Neural cell (in vitro differentiated cells): ENCODE results near the gene HPS6. TPM values are rescaled to one million over a fixed set of nuclear protein-coding genes. Genes with fewer than 3 reads are reported as not detected.

Source experiments
- H2AFZ ChIP-seq: fragments of 200-600, 300-800 bp; sonication (generic), shearing (Covaris generic); 2 replicates; pipeline ENCODE4 v1.6.0; 2014; ENCODE audit warnings: low read depth, mild to moderate bottlenecking, antibody characterized with exemption, low read length, moderate library complexity
- H3F3A ChIP-seq: fragments of 200-600 bp; shearing (Covaris generic); 2 replicates; pipeline ENCODE4 v1.6.1; 2016; ENCODE audit warnings: mild to moderate bottlenecking, moderate library complexity, mixed read lengths, antibody characterized with exemption, low read length; ENCODE audit not compliant: insufficient read depth, poor library complexity, severe bottlenecking
- H3K27ac ChIP-seq: fragments of 200-600, 300-800 bp; sonication (generic), shearing (Covaris generic); 2 replicates; pipeline ENCODE4 v1.5.1; 2014; ENCODE audit warnings: mild to moderate bottlenecking, low read length, moderate library complexity
- H3K27me3 ChIP-seq: fragments of 300-800, 200-600 bp; sonication (generic), shearing (Covaris generic); 2 replicates; pipeline ENCODE4 v1.6.0; 2014; ENCODE audit warnings: mild to moderate bottlenecking, low read depth, low read length, moderate library complexity; ENCODE audit not compliant: insufficient read depth
- H3K36me3 ChIP-seq: fragments of 300-800, 200-600 bp; sonication (generic), shearing (Covaris generic); 2 replicates; pipeline ENCODE4 v1.5.1; 2014; ENCODE audit warnings: mild to moderate bottlenecking, antibody characterized with exemption, low read length, moderate library complexity; ENCODE audit not compliant: insufficient read depth
- H3K4me2 ChIP-seq: fragments of 300-800, 200-600 bp; sonication (generic), shearing (Covaris generic); 2 replicates; pipeline ENCODE4 v1.6.0; 2014; ENCODE audit warnings: mild to moderate bottlenecking, low read length
- H3K4me3 ChIP-seq: fragments of 300-800, 200-600 bp; sonication (generic), shearing (Covaris generic); 2 replicates; pipeline ENCODE4 v1.5.1; 2014; ENCODE audit warnings: mild to moderate bottlenecking, low read length, moderate library complexity
- H3K79me2 ChIP-seq: fragments of 200-600 bp; shearing (Covaris generic); replicated peaks from 2 replicates; pipeline ENCODE4 v1.6.0; 2014; ENCODE audit warnings: mild to moderate bottlenecking, low read length, moderate library complexity; ENCODE audit not compliant: insufficient read depth
- H3K9ac ChIP-seq: fragments of 300-800, 200-600 bp; sonication (generic), shearing (Covaris generic); 2 replicates; pipeline ENCODE4 v1.6.1; 2016; ENCODE audit warnings: mild to moderate bottlenecking, low read length, mixed read lengths
- H3K9me2 ChIP-seq: fragments of 200-600 bp; shearing (Covaris generic); 2 replicates; pipeline ENCODE4 v1.6.1; 2016; ENCODE audit warnings: mild to moderate bottlenecking, low read length, mixed read lengths; ENCODE audit not compliant: insufficient read depth
- H3K9me3 ChIP-seq: fragments of 200-600, 300-800 bp; sonication (generic), shearing (Covaris generic); 2 replicates; pipeline ENCODE4 v1.6.1; 2016; ENCODE audit warnings: mild to moderate bottlenecking, mixed run types, low read length, moderate library complexity, mixed read lengths
- H4K20me1 ChIP-seq: fragments of 200-600 bp; shearing (Covaris generic); 2 replicates; pipeline ENCODE4 v1.6.1; 2016; ENCODE audit warnings: mild to moderate bottlenecking, mixed run types; ENCODE audit not compliant: insufficient read depth
- EP300 ChIP-seq: fragments of 450-650 bp; conservative IDR thresholded peaks from 2 replicates; pipeline ENCODE4 v1.6.1; 2014; ENCODE audit warnings: antibody characterized with exemption, mild to moderate bottlenecking, moderate library complexity; ENCODE audit not compliant: poor library complexity, severe bottlenecking
- EZH2 ChIP-seq: fragments of 200-600, 300-800 bp; shearing (Covaris generic), sonication (generic); IDR thresholded peaks from 2 replicates; pipeline ENCODE4 v1.6.1; 2014; ENCODE audit warnings: antibody characterized with exemption, low read length, borderline replicate concordance, mild to moderate bottlenecking; ENCODE audit not compliant: insufficient read depth, poor library complexity, severe bottlenecking
- MXI1 ChIP-seq: fragments of 450-650 bp; conservative IDR thresholded peaks from 2 replicates; pipeline ENCODE4 v1.6.1; 2014; ENCODE audit warnings: antibody characterized with exemption, mild to moderate bottlenecking; ENCODE audit not compliant: poor library complexity, severe bottlenecking
- POLR2AphosphoS5 ChIP-seq: IDR thresholded peaks from 2 replicates; pipeline ENCODE4 v1.6.1; 2012
- RAD21 ChIP-seq: fragments of 450-650 bp; conservative IDR thresholded peaks from 2 replicates; pipeline ENCODE4 v1.6.1; 2014; ENCODE audit warnings: antibody characterized with exemption, mild to moderate bottlenecking, moderate library complexity
- SMC3 ChIP-seq: fragments of 450-650 bp; conservative IDR thresholded peaks from 2 replicates; pipeline ENCODE4 v1.6.1; 2014; ENCODE audit warnings: antibody characterized with exemption, mild to moderate bottlenecking, moderate library complexity; ENCODE audit not compliant: poor library complexity
- TAF1 ChIP-seq: IDR thresholded peaks from 2 replicates; pipeline ENCODE4 v1.6.1; 2012; ENCODE audit warnings: low read depth
- polyA plus RNA-seq: library from polyadenylated mRNA; depleted of rRNA; stranded (reverse); fragments of >200 nt; gene quantifications from 2 replicates; pipeline ENCODE4 v1.2.3, GENCODE V29; 2014
- TF ChIP-seq, protein P1 (sequence below): IDR thresholded peaks from 2 replicates; pipeline ENCODE4 v1.6.1; 2012; ENCODE audit warnings: borderline replicate concordance
- TF ChIP-seq, protein P2 (sequence below): fragments of 450-650 bp; IDR thresholded peaks from 2 replicates; pipeline ENCODE4 v1.5.1; 2014; ENCODE audit warnings: antibody characterized with exemption, mild to moderate bottlenecking, moderate library complexity; ENCODE audit not compliant: poor library complexity, severe bottlenecking

HPS6 gene
- polyA plus RNA-seq, 1 donor from 2014 or later = 9.6 TPM

DNA sequence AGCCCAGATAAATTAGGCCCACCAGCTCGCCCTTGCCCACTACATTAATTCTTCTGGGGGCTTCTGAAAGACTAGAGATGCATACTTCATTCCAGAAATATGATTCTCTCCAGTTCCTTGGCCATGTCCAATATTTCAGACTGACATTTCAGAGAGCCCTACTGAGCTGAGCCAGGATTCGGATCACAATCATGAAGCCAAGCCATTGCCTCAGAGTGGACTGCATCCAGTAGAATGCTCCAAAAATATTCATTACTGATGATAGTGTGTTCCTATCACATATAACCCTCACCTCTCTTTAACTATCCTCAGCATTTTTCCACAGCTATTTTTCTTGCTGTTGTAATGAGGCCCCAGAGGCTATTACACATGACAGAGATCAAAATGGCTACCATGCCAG, 47.9 kb upstream of the HPS6 start:
- no peaks in the 10 kb centered on the region for H3F3A ChIP-seq
- no peak overlapping the region for H2AFZ ChIP-seq
- H3K36me3 ChIP-seq = peaks cover 4% of the 10 kb centered on the region
- no peaks in the 10 kb centered on the region for H4K20me1 ChIP-seq
- no peak overlapping the region for H3K4me2 ChIP-seq
- no peak overlapping the region for H3K27ac ChIP-seq
- no peak overlapping the region for H3K4me3 ChIP-seq
- H3K9ac ChIP-seq = no peak overlapping the region
- no peak for TF ChIP-seq RAD21
- no peak for TF ChIP-seq MXI1
- TF ChIP-seq, protein P1, sequence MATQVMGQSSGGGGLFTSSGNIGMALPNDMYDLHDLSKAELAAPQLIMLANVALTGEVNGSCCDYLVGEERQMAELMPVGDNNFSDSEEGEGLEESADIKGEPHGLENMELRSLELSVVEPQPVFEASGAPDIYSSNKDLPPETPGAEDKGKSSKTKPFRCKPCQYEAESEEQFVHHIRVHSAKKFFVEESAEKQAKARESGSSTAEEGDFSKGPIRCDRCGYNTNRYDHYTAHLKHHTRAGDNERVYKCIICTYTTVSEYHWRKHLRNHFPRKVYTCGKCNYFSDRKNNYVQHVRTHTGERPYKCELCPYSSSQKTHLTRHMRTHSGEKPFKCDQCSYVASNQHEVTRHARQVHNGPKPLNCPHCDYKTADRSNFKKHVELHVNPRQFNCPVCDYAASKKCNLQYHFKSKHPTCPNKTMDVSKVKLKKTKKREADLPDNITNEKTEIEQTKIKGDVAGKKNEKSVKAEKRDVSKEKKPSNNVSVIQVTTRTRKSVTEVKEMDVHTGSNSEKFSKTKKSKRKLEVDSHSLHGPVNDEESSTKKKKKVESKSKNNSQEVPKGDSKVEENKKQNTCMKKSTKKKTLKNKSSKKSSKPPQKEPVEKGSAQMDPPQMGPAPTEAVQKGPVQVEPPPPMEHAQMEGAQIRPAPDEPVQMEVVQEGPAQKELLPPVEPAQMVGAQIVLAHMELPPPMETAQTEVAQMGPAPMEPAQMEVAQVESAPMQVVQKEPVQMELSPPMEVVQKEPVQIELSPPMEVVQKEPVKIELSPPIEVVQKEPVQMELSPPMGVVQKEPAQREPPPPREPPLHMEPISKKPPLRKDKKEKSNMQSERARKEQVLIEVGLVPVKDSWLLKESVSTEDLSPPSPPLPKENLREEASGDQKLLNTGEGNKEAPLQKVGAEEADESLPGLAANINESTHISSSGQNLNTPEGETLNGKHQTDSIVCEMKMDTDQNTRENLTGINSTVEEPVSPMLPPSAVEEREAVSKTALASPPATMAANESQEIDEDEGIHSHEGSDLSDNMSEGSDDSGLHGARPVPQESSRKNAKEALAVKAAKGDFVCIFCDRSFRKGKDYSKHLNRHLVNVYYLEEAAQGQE = no peak
- TF ChIP-seq POLR2AphosphoS5 = no peak
- no peak for TF ChIP-seq EZH2
- no peak for TF ChIP-seq EP300
- no peaks in the 10 kb centered on the region for H3K9me2 ChIP-seq
- H3K79me2 ChIP-seq = no peaks in the 10 kb centered on the region
- H3K27me3 ChIP-seq = no peaks in the 10 kb centered on the region
- no peaks in the 10 kb centered on the region for H3K9me3 ChIP-seq

DNA sequence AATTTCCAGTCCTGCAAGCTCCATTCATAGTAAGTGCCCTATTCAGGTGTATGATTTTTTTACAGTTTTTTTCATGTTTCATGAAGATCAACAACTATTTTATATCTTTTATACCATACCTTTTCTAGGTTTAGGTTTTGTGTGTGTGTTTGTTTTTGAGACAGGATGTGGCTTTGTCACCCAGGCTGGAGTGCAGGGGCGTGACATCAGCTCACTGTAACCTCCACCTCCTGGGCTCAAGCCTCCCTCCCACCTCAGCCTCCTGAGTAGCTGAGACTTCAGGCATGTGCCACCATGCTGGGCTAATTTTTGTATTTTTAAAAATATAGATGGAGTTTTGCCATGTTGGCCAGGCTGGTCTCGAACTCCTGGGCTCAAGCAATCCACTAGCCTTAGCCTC, 44.2 kb upstream of the HPS6 start:
- Histone ChIP-seq H3K9me3 (no peaks in the 10 kb centered on the region), H3F3A (no peaks in the 10 kb centered on the region), H3K9ac (no peak overlapping the region), H3K4me3 (no peak overlapping the region), H3K9me2 (no peaks in the 10 kb centered on the region), H2AFZ (no peak overlapping the region), H3K4me2 (no peak overlapping the region), H3K79me2 (no peaks in the 10 kb centered on the region), H3K27me3 (no peaks in the 10 kb centered on the region), H3K27ac (no peak overlapping the region), H4K20me1 (no peaks in the 10 kb centered on the region), H3K36me3 (peaks cover 15% of the 10 kb centered on the region)
- TF ChIP-seq TAF1 (no peak), EZH2 (no peak), MXI1 (no peak), SMC3 (no peak), EP300 (no peak), RAD21 (no peak), POLR2AphosphoS5 (no peak)
- TF ChIP-seq, protein P1 = no peak
- TF ChIP-seq, protein P2, sequence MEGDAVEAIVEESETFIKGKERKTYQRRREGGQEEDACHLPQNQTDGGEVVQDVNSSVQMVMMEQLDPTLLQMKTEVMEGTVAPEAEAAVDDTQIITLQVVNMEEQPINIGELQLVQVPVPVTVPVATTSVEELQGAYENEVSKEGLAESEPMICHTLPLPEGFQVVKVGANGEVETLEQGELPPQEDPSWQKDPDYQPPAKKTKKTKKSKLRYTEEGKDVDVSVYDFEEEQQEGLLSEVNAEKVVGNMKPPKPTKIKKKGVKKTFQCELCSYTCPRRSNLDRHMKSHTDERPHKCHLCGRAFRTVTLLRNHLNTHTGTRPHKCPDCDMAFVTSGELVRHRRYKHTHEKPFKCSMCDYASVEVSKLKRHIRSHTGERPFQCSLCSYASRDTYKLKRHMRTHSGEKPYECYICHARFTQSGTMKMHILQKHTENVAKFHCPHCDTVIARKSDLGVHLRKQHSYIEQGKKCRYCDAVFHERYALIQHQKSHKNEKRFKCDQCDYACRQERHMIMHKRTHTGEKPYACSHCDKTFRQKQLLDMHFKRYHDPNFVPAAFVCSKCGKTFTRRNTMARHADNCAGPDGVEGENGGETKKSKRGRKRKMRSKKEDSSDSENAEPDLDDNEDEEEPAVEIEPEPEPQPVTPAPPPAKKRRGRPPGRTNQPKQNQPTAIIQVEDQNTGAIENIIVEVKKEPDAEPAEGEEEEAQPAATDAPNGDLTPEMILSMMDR = no peak
